DND-41 (cell line): Measurements from ENCODE around the gene NEK2.

ENCODE experiments used
- ATAC-seq: fragments of 200-7000 bp; cut with Tn5 transposase; 3 replicates; pipeline ENCODE4 v1.9.1; 2021; ENCODE audit warnings: low read depth; ENCODE audit not compliant: insufficient read depth
- DNase-seq: peaks from one replicate; pipeline ENCODE4 v3.0.0-alpha.2; 2020
- H2AFZ ChIP-seq: 2 replicates; pipeline ENCODE4 v1.6.0; 2012; ENCODE audit warnings: low read depth, low read length
- H3K27ac ChIP-seq: 2 replicates; pipeline ENCODE4 v1.5.1; 2012; ENCODE audit warnings: low read length, inconsistent platforms
- H3K27me3 ChIP-seq: fragments of 200-600 bp; sonication (generic); 2 replicates; pipeline ENCODE4 v1.6.0; 2012; ENCODE audit warnings: low read length, mild to moderate bottlenecking, inconsistent platforms; ENCODE audit not compliant: insufficient read depth, poor library complexity
- H3K36me3 ChIP-seq: 2 replicates; pipeline ENCODE4 v1.5.1; 2012; ENCODE audit warnings: low read length, inconsistent platforms; ENCODE audit not compliant: insufficient read depth
- H3K4me1 ChIP-seq: 2 replicates; pipeline ENCODE4 v1.5.1; 2012; ENCODE audit warnings: mild to moderate bottlenecking, low read length; ENCODE audit not compliant: insufficient read depth
- H3K4me2 ChIP-seq: 2 replicates; pipeline ENCODE4 v1.6.0; 2012; ENCODE audit warnings: mild to moderate bottlenecking, moderate library complexity, low read length, inconsistent platforms; ENCODE audit not compliant: insufficient read depth
- H3K4me3 ChIP-seq, 2 experiments: fragments of 200-600 bp in 1 of 2; shearing (Covaris generic) in 1 of 2; 2 replicates each; pipeline ENCODE4 v1.5.1; 2012 to 2016; ENCODE audit warnings: inconsistent platforms in 2 of 2, low read length in 2 of 2, mild to moderate bottlenecking in 2 of 2, low read depth in 1 of 2, moderate library complexity in 1 of 2
- H3K79me2 ChIP-seq: 2 replicates; pipeline ENCODE4 v1.6.0; 2012; ENCODE audit warnings: low read length, inconsistent platforms; ENCODE audit not compliant: insufficient read depth
- H3K9ac ChIP-seq: 2 replicates; pipeline ENCODE4 v1.6.0; 2012; ENCODE audit warnings: low read depth, mild to moderate bottlenecking, inconsistent platforms, low read length, moderate library complexity
- H3K9me3 ChIP-seq: 2 replicates; pipeline ENCODE4 v1.5.1; 2012; ENCODE audit warnings: low read length, moderate library complexity, mild to moderate bottlenecking, inconsistent platforms; ENCODE audit not compliant: insufficient read depth, severe bottlenecking
- H4K20me1 ChIP-seq: 2 replicates; pipeline ENCODE4 v1.6.0; 2012; ENCODE audit warnings: low read length; ENCODE audit not compliant: insufficient read depth
- EZH2 ChIP-seq: IDR thresholded peaks from 3 replicates; pipeline ENCODE4 v1.6.1; 2012; ENCODE audit warnings: borderline replicate concordance, low read depth, mild to moderate bottlenecking, moderate library complexity, low read length, inconsistent platforms; ENCODE audit not compliant: severe bottlenecking
- TF ChIP-seq, protein P1 (sequence below): IDR thresholded peaks from 2 replicates; pipeline ENCODE4 v1.5.1; 2012; ENCODE audit warnings: borderline replicate concordance, low read length, moderate library complexity, mild to moderate bottlenecking; ENCODE audit not compliant: poor library complexity, severe bottlenecking; ENCODE audit errors: extremely low read depth

NEK2 gene

DNA sequence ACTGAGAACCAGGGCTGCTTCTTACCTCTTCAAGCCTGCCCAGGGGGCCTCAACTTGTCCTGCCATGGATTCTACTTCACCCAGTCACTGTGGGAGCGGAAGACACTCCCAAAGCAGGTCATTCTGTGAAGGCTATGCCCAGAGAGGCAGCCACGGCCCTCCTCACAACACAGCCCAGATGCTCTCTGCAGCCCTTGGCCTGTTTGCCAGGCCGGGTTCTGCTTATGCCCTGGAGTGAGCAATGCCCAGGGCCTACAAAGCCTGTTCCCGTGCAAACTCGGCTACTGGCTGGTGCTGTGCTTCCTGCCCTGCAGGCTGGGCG, 62.7 kb downstream of the NEK2 start:
- ATAC-seq, result no peak
- H3K9me3 ChIP-seq, result no peaks in the 10 kb centered on the region
- no peak overlapping the region for H3K4me3 ChIP-seq
- no peaks in the 10 kb centered on the region for H4K20me1 ChIP-seq
- DNase-seq, result no peak
- no peaks in the 10 kb centered on the region for H3K4me1 ChIP-seq
- H3K9ac ChIP-seq, result no peak overlapping the region
- no peaks in the 10 kb centered on the region for H3K27me3 ChIP-seq
- TF ChIP-seq EZH2, result no peak
- TF ChIP-seq, protein P1, sequence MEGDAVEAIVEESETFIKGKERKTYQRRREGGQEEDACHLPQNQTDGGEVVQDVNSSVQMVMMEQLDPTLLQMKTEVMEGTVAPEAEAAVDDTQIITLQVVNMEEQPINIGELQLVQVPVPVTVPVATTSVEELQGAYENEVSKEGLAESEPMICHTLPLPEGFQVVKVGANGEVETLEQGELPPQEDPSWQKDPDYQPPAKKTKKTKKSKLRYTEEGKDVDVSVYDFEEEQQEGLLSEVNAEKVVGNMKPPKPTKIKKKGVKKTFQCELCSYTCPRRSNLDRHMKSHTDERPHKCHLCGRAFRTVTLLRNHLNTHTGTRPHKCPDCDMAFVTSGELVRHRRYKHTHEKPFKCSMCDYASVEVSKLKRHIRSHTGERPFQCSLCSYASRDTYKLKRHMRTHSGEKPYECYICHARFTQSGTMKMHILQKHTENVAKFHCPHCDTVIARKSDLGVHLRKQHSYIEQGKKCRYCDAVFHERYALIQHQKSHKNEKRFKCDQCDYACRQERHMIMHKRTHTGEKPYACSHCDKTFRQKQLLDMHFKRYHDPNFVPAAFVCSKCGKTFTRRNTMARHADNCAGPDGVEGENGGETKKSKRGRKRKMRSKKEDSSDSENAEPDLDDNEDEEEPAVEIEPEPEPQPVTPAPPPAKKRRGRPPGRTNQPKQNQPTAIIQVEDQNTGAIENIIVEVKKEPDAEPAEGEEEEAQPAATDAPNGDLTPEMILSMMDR, result no peak
- H3K79me2 ChIP-seq, result no peaks in the 10 kb centered on the region
- H3K36me3 ChIP-seq, result no peaks in the 10 kb centered on the region
- no peak overlapping the region for H2AFZ ChIP-seq
- H3K27ac ChIP-seq, result no peak overlapping the region
- H3K4me2 ChIP-seq, result no peak overlapping the region
